NCI-H128 (cell line): ENCODE data around the gene SKP1.

ENCODE experiments used
- DNase-seq: peaks from one replicate; lab custom pipeline; 2025; ENCODE audit not compliant: unreplicated experiment; lab: John Stamatoyannopoulos, UW

SKP1 gene

GRCh38 chr5:134143944-134144941, 32.5 kb downstream of the SKP1 start:
- DNase-seq, result no peak

GRCh38 chr5:134143431-134143830, 33.3 kb downstream of the SKP1 start:
- no peak for DNase-seq

- DNase-seq, result no peak
Measured at GRCh38 chr5:134142806-134143205, 33.9 kb downstream of the SKP1 start.

- DNase-seq, result no peak
Measured at GRCh38 chr5:134142052-134142451, 34.7 kb downstream of the SKP1 start.

GRCh38 chr5:134141331-134142050, 35.3 kb downstream of the SKP1 start:
- DNase-seq, result no peak

- DNase-seq, result no peak
Measured at GRCh38 chr5:134140530-134141201, 36.1 kb downstream of the SKP1 start.

GRCh38 chr5:134139891-134140469, 36.8 kb downstream of the SKP1 start:
- no peak for DNase-seq

- no peak for DNase-seq
Measured at GRCh38 chr5:134139377-134139851, 37.3 kb downstream of the SKP1 start.

GRCh38 chr5:134138416-134139376, 38.1 kb downstream of the SKP1 start:
- no peak for DNase-seq

- DNase-seq, result no peak
Measured at GRCh38 chr5:134136771-134137170, 40.0 kb downstream of the SKP1 start.

- DNase-seq, result no peak
Measured at GRCh38 chr5:134136221-134136631, 40.5 kb downstream of the SKP1 start.

- no peak for DNase-seq
Measured at GRCh38 chr5:134135091-134135655, 41.6 kb downstream of the SKP1 start.

- no peak for DNase-seq
Measured at GRCh38 chr5:134133995-134134541, 42.7 kb downstream of the SKP1 start.

- no peak for DNase-seq
Measured at GRCh38 chr5:134133188-134133994, 43.4 kb downstream of the SKP1 start.

- no peak for DNase-seq
Measured at GRCh38 chr5:134132372-134133187, 44.2 kb downstream of the SKP1 start.

- no peak for DNase-seq
Measured at GRCh38 chr5:134131578-134132350, 45.0 kb downstream of the SKP1 start.

GRCh38 chr5:134131165-134131564, 45.6 kb downstream of the SKP1 start:
- no peak for DNase-seq
